B cell (primary cell): Measurements from ENCODE around the gene FXYD7. TPM values are rescaled to one million over a fixed set of nuclear protein-coding genes. Genes with fewer than 3 reads are reported as not detected.

ENCODE experiments used
- ATAC-seq: fragments of 200-7000 bp; cut with Tn5 transposase; one replicate; pipeline ENCODE4 v1.10.0; 2021; ENCODE audit warnings: low read depth, mild to moderate bottlenecking, moderate number of reproducible peaks, moderate library complexity
- CTCF ChIA-PET: fragments of 350-600 bp; sonication (Branson Sonifier 250); formaldehyde crosslinking; loops from one replicate; lab custom pipeline; 2021; ENCODE audit warnings: antibody characterized with exemption, inconsistent platforms; lab: Charles Lee
- POLR2A ChIA-PET: fragments of 350-600 bp; sonication (Branson Sonifier 250); formaldehyde crosslinking; loops from one replicate; lab custom pipeline; 2021; ENCODE audit warnings: antibody characterized with exemption; lab: Charles Lee
- DNase-seq: peaks from one replicate; pipeline ENCODE4 v3.0.0; 2013
- H2AFZ ChIP-seq: 2 replicates; pipeline ENCODE4 v1.6.1; 2012; ENCODE audit warnings: mild to moderate bottlenecking, low read depth, low read length; ENCODE audit not compliant: insufficient read depth, poor library complexity, severe bottlenecking
- H3K27ac ChIP-seq, 2 donors: 1 replicate in 1 of 2; 2 replicates in 1 of 2; pipeline ENCODE4 v1.5.1; 2012 to 2013; ENCODE audit warnings: low read length in 2 of 2, mild to moderate bottlenecking in 2 of 2, moderate library complexity in 1 of 2
- H3K27me3 ChIP-seq, 4 experiments: fragments of 200-600 bp in 1 of 4; sonication (generic) in 1 of 4; replicated peaks in 1 of 4; 1 replicate in 2 of 4; 2 replicates in 2 of 4; pipeline versions ENCODE4 v1.6.1 to v1.7.0; 2013 to 2016; ENCODE audit warnings: low read length in 3 of 4, mild to moderate bottlenecking in 2 of 4, mixed read lengths in 1 of 4, moderate library complexity in 1 of 4; ENCODE audit not compliant: insufficient read depth in 4 of 4, control insufficient read depth in 3 of 4; ENCODE audit errors: control extremely low read depth in 1 of 4
- H3K36me3 ChIP-seq, 2 experiments: replicated peaks in 1 of 2; 1 replicate in 1 of 2; 2 replicates in 1 of 2; pipeline versions ENCODE4 v1.6.1 to v1.7.1; 2013; ENCODE audit warnings: low read length in 1 of 2; ENCODE audit not compliant: insufficient read depth in 2 of 2, control insufficient read depth in 1 of 2; ENCODE audit errors: control extremely low read depth in 1 of 2, extremely low read depth in 1 of 2
- H3K4me1 ChIP-seq, 2 donors: fragments of 200-600 bp in 1 of 2; sonication (generic) in 1 of 2; 1 replicate in 1 of 2; 2 replicates in 1 of 2; pipeline versions ENCODE4 v1.5.1 to v1.6.1; 2013 to 2017; ENCODE audit warnings: low read length in 2 of 2; ENCODE audit not compliant: control insufficient read depth in 2 of 2, insufficient read depth in 2 of 2
- H3K4me2 ChIP-seq: replicated peaks from 2 replicates; pipeline ENCODE3; 2012; ENCODE audit warnings: mild to moderate bottlenecking, low read depth, low read length; ENCODE audit not compliant: poor library complexity, severe bottlenecking
- H3K4me3 ChIP-seq, 5 experiments: fragments of 200-600 bp in 1 of 5; sonication (generic) in 1 of 5; 1 replicate in 3 of 5; 2 replicates in 2 of 5; pipeline versions ENCODE4 v1.5.1 to v1.7.0; 2011 to 2016; ENCODE audit warnings: low read length in 4 of 5, mild to moderate bottlenecking in 4 of 5, low read depth in 2 of 5, control low read depth in 1 of 5, moderate library complexity in 1 of 5; ENCODE audit not compliant: insufficient read depth in 1 of 5; ENCODE audit errors: control extremely low read depth in 1 of 5, extremely low read depth in 1 of 5
- H3K79me2 ChIP-seq: fragments of 200-600 bp; sonication (generic); one replicate; pipeline ENCODE4 v1.6.0; 2016; ENCODE audit warnings: low read length; ENCODE audit not compliant: control insufficient read depth, insufficient read depth
- H3K9ac ChIP-seq: fragments of 200-600 bp; sonication (generic); 2 replicates; pipeline ENCODE4 v1.6.1; 2017; ENCODE audit warnings: mild to moderate bottlenecking, low read length, moderate library complexity
- H3K9me3 ChIP-seq, 3 donors: one replicate each; pipeline versions ENCODE4 v1.6.1 to v1.7.1; 2013; ENCODE audit warnings: low read length in 2 of 3; ENCODE audit not compliant: control insufficient read depth in 2 of 3, insufficient read depth in 1 of 3; ENCODE audit errors: control extremely low read depth in 1 of 3
- H4K20me1 ChIP-seq: 2 replicates; pipeline ENCODE4 v1.6.0; 2012; ENCODE audit warnings: mild to moderate bottlenecking, low read length; ENCODE audit not compliant: insufficient read depth, control insufficient read depth, poor library complexity, severe bottlenecking
- H3K27ac Mint-ChIP-seq: one replicate; pipeline ENCODE4 v1.8.0; 2021; ENCODE audit warnings: mixed read lengths
- H3K27me3 Mint-ChIP-seq: one replicate; pipeline ENCODE4 v1.8.0; 2021; ENCODE audit warnings: mixed read lengths
- H3K4me1 Mint-ChIP-seq: one replicate; pipeline ENCODE4 v1.8.0; 2021; ENCODE audit warnings: mixed read lengths
- H3K4me3 Mint-ChIP-seq: one replicate; pipeline ENCODE4 v1.8.0; 2021; ENCODE audit warnings: mixed read lengths
- H3K9me3 Mint-ChIP-seq: one replicate; pipeline ENCODE4 v1.8.0; 2022; ENCODE audit warnings: mixed read lengths; ENCODE audit not compliant: insufficient read depth
- CTCF ChIP-seq: fragments of 200-600 bp; IDR thresholded peaks from one replicate; pipeline ENCODE4 v1.8.0; 2022; ENCODE audit warnings: antibody characterized with exemption, mild to moderate bottlenecking
- EZH2 ChIP-seq: IDR thresholded peaks from 2 replicates; pipeline ENCODE4 v1.6.1; 2012; ENCODE audit warnings: borderline replicate concordance, low read depth, mild to moderate bottlenecking, moderate library complexity, low read length; ENCODE audit not compliant: insufficient read depth, poor library complexity, severe bottlenecking
- WGBS: methylation state at CpG from one replicate; pipeline ENCODE4 v1.1.5; 2013; ENCODE audit warnings: missing lambda C conversion rate; ENCODE audit not compliant: insufficient coverage; 5-methylcytosine and 5-hydroxymethylcytosine counted together
- intact Hi-C: fragments of 100-400 bp; cut with micrococcal nuclease; formaldehyde crosslinking; loops from one replicate; pipeline ENCODE4 v1.10.0; 2022
- polyA plus RNA-seq: library from polyadenylated mRNA; depleted of rRNA; stranded (reverse); fragments of >200 nt; gene quantifications from 2 replicates; pipeline ENCODE4 v1.2.3, GENCODE V29; 2012
- total RNA-seq, 2 donors: library from RNA; stranded (reverse); fragments of 120-200 nt in 1 of 2; gene quantifications; 1 replicate in 1 of 2; 2 replicates in 1 of 2; pipeline versions ENCODE4 v1.2.3 to v1.2.4, GENCODE V29; 2013 to 2022

The FXYD7 gene
- total and polyA plus RNA-seq, 2 donors (not counting 1 experiment from before 2014, with no cell fraction given) = 3.8 to 27.4 TPM

- WGBS = 0% methylated on average over 15 of the region's 46 CpGs
- Histone ChIP-seq H3K4me3 (peak overlapping the region in 4 of 5 experiments; percentile 37 to 58 (median 44)), H3K4me1 (peaks cover 25 to 39% of the 10 kb centered on the region in 2 donors), H3K36me3 (no peaks in the 10 kb centered on the region), H3K9me3 (no peaks in the 10 kb centered on the region), H4K20me1 (no peaks in the 10 kb centered on the region), H3K79me2 (no peaks in the 10 kb centered on the region), H3K4me2 (peak overlapping the region; percentile 96), H3K27me3 (peaks cover 0 to 13% (median 3%) of the 10 kb centered on the region in 4 experiments), H3K27ac (no peak overlapping the region), H3K9ac (peak overlapping the region; percentile 65), H2AFZ (peak overlapping the region; percentile 58)
- peaks cover 9% of the 10 kb centered on the region for H3K27me3 Mint-ChIP-seq
- peak overlapping the region; percentile 92 for H3K4me3 Mint-ChIP-seq
- intact Hi-C loops = loop anchor here (1.0 to 10.0 kb wide), 3 partner anchors 11 to 352 kb away; partner anchors contain the start of genes CD22 and KRTDAP
- ATAC-seq (peak; percentile 31), DNase-seq (peak; percentile 75)
- TF ChIP-seq CTCF (peak; percentile 79), EZH2 (no peak)
- POLR2A ChIA-PET = interaction anchor here (0.6 to 2.0 kb wide), 10 partner anchors 9 to 128 kb away, joined by 3 to 9 read pairs (median 3); no protein-coding TSS in a partner anchor
- peaks cover 37% of the 10 kb centered on the region for H3K4me1 Mint-ChIP-seq
- peak overlapping the region; percentile 74 for H3K27ac Mint-ChIP-seq
- H3K9me3 Mint-ChIP-seq = no peaks in the 10 kb centered on the region
- CTCF ChIA-PET = interaction anchor here (0.6 to 7.0 kb wide), 21 partner anchors 10 to 211 kb away, joined by 3 to 77 read pairs (median 5); partner anchors contain the start of genes FXYD5 and USF2
Observed at GRCh38 chr19:35142606-35143230, 337 bp upstream of the FXYD7 start.

DNA sequence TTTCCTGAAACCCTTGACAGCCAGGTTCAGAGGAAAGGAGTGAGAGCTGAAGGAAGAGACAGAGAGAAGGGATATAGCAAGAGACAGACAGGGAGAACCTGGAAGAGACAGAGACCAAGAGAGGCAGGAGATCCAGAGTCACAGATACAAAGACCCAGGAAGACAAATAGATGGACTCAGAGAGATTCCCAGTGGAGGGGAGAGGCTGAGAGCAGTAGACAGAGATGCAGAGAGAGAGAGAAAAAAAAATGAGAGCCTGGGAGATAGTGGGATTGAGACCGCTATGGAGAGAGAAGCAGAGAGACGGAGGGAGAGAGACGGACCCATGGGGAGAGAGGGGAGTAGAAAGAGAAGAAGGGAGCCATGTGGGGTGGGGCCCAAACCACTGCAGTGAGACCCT is 763 bp downstream of the FXYD7 start:
- WGBS = 68% methylated on average over 3 of the region's 3 CpGs
- no peak for ATAC-seq
- DNase-seq = no peak
- H3K4me3 Mint-ChIP-seq = peak overlapping the region; percentile 62
- no peak overlapping the region for H2AFZ ChIP-seq
- peaks cover 25 to 37% of the 10 kb centered on the region in 2 donors for H3K4me1 ChIP-seq
- H3K4me2 ChIP-seq = peak overlapping the region; percentile 96
- H3K79me2 ChIP-seq = no peaks in the 10 kb centered on the region
- H3K27ac Mint-ChIP-seq = no peak overlapping the region
- TF ChIP-seq EZH2 = no peak
- no peak for TF ChIP-seq CTCF
- H4K20me1 ChIP-seq = no peaks in the 10 kb centered on the region
- intact Hi-C loops = loop anchor here (1.0 to 10.0 kb wide), 3 partner anchors 9 to 351 kb away; partner anchors contain the start of genes CD22 and KRTDAP
- ChIA-PET CTCF (interaction anchor here (0.6 to 7.0 kb wide), 8 partner anchors 8 to 180 kb away, joined by 3 to 77 read pairs (median 3); partner anchors contain the start of genes FXYD5 and USF2), POLR2A (interaction anchor here (0.6 kb wide), 1 partner anchor 184 kb away, joined by 3 read pairs; no protein-coding TSS in a partner anchor)
- no peak overlapping the region for H3K27ac ChIP-seq
- H3K9ac ChIP-seq = no peak overlapping the region
- no peaks in the 10 kb centered on the region for H3K36me3 ChIP-seq
- H3K9me3 Mint-ChIP-seq = no peaks in the 10 kb centered on the region
- H3K4me3 ChIP-seq = no peak overlapping the region
- H3K4me1 Mint-ChIP-seq = peaks cover 32% of the 10 kb centered on the region
- peaks cover 0 to 13% (median 3%) of the 10 kb centered on the region in 4 experiments for H3K27me3 ChIP-seq
- peaks cover 9% of the 10 kb centered on the region for H3K27me3 Mint-ChIP-seq
- no peaks in the 10 kb centered on the region for H3K9me3 ChIP-seq
